Right ventricle myocardium inferior (tissue), 1 donor: ENCODE results near the gene ENTREP1. TPM values are rescaled to one million over a fixed set of nuclear protein-coding genes. Genes with fewer than 3 reads are reported as not detected.
"Not testable (repeated sequence)": the region's sequence is repeated elsewhere in the genome, so short reads cannot be mapped to it uniquely, and the experiment has no call there.

Source experiments
- ATAC-seq: fragments of 200-7000 bp; cut with Tn5 transposase; one replicate; pipeline ENCODE4 v1.9.1; 2020; ENCODE audit warnings: mild to moderate bottlenecking, moderate library complexity
- DNase-seq: peaks from one replicate; pipeline ENCODE4 v3.0.0; 2021; ENCODE audit errors: missing footprints
- intact Hi-C: fragments of 100-400 bp; cut with DNase I; formaldehyde crosslinking; loops from one replicate; pipeline ENCODE4 v1.11.0; 2022
- total RNA-seq: library from RNA; stranded (reverse); fragmentation: NEBNext Ultra II Directional; extraction: Animal tissue kit (Norgen Biotek cat#: 25700); gene quantifications from one replicate; pipeline ENCODE4 v1.2.1, GENCODE V29; 2021
- donor health status: DM: no; HTN: yes; CAD: no; lungs with severe emphysema.

Gene ENTREP1
- total RNA-seq, 1 donor from 2014 or later = 20.0 TPM

DNA sequence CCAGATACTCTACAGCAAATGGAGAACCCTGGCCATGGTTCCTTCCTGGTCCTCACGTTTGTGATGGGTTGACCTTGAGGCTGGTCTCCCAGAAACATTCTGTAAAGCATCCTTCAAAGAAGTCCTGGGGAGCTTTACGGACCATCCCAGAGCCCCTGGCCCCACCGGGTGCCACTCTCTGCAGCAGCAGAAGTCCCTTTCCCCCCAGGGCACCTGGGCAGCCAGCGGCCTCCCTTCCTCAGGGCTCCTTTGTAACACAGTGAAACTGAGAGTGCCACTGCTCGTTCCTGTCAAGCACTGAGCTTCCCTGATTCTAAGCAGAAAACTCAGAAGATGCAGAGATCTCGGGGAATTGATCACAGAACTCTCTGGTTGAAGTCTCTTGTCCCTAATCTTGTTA, 104.3 kb downstream of the ENTREP1 start:
- intact Hi-C loops = no loop called here
- no peak for DNase-seq
- no peak for ATAC-seq

GRCh38 chr9:69430206-69430605, 105.2 kb downstream of the ENTREP1 start:
- DNase-seq (no peak), ATAC-seq (no peak)
- intact Hi-C loops = no loop called here

GRCh38 chr9:69431203-69431602, 106.2 kb downstream of the ENTREP1 start:
- intact Hi-C loops = no loop called here
- ATAC-seq = no peak
- no peak for DNase-seq

GRCh38 chr9:69431777-69432176, 106.8 kb downstream of the ENTREP1 start:
- intact Hi-C loops = no loop called here
- DNase-seq = no peak
- no peak for ATAC-seq

- DNase-seq = no peak
- no peak for ATAC-seq
- intact Hi-C loops = no loop called here
Measured at GRCh38 chr9:69432623-69433022, 107.6 kb downstream of the ENTREP1 start.

- DNase-seq (no peak), ATAC-seq (no peak)
- intact Hi-C loops = no loop called here
Measured at GRCh38 chr9:69433392-69433791, 108.4 kb downstream of the ENTREP1 start.

GRCh38 chr9:69433968-69434367, 109.0 kb downstream of the ENTREP1 start:
- ATAC-seq (no peak), DNase-seq (no peak)
- intact Hi-C loops = no loop called here

DNA sequence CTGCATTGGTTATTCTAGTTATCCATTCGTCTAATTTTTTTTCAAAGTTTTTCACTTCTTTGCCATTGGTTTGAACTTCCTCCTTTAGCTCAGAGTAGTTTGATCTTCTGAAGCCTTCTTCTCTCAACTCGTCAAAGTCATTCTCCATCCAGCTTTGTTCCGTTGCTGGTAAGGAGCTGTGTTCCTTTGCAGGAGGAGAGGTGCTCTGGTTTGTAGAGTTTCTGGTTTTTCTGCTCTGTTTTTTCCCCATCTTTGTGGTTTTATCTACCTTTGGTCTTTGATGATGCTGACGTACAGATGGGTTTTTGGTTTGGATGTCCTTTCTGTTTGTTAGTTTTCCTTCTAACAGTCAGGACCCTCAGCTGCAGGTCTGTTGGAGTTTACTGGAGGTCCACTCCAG, 114.6 kb downstream of the ENTREP1 start:
- DNase-seq, intact Hi-C loops: not testable (repeated sequence)

GRCh38 chr9:69440254-69440955, 115.4 kb downstream of the ENTREP1 start:
- ATAC-seq, DNase-seq, intact Hi-C loops: not testable (repeated sequence)

More for the DNA sequence above, 114.6 kb downstream of the ENTREP1 start:
- not testable (repeated sequence) for ATAC-seq

Other genes starting within 250 kb of the ENTREP1 start
- gene TJP2, start 150.9 kb upstream of the ENTREP1 start, total RNA-seq = 110 TPM